ENCODE data around the gene MARF1. TPM values are rescaled to one million over a fixed set of nuclear protein-coding genes. Genes with fewer than 3 reads are reported as not detected.
"Not testable (repeated sequence)": the region's sequence is repeated elsewhere in the genome, so short reads cannot be mapped to it uniquely, and the experiment has no call there.

Gene MARF1, protein sequence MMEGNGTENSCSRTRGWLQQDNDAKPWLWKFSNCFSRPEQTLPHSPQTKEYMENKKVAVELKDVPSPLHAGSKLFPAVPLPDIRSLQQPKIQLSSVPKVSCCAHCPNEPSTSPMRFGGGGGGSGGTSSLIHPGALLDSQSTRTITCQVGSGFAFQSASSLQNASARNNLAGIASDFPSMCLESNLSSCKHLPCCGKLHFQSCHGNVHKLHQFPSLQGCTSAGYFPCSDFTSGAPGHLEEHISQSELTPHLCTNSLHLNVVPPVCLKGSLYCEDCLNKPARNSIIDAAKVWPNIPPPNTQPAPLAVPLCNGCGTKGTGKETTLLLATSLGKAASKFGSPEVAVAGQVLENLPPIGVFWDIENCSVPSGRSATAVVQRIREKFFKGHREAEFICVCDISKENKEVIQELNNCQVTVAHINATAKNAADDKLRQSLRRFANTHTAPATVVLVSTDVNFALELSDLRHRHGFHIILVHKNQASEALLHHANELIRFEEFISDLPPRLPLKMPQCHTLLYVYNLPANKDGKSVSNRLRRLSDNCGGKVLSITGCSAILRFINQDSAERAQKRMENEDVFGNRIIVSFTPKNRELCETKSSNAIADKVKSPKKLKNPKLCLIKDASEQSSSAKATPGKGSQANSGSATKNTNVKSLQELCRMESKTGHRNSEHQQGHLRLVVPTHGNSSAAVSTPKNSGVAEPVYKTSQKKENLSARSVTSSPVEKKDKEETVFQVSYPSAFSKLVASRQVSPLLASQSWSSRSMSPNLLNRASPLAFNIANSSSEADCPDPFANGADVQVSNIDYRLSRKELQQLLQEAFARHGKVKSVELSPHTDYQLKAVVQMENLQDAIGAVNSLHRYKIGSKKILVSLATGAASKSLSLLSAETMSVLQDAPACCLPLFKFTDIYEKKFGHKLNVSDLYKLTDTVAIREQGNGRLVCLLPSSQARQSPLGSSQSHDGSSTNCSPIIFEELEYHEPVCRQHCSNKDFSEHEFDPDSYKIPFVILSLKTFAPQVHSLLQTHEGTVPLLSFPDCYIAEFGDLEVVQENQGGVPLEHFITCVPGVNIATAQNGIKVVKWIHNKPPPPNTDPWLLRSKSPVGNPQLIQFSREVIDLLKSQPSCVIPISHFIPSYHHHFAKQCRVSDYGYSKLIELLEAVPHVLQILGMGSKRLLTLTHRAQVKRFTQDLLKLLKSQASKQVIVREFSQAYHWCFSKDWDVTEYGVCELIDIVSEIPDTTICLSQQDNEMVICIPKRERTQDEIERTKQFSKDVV (N-terminal part only)
- 5.2 and 9.9 TPM in 2 replicates for total RNA-seq (2014; rRNA removed; shearing (Covaris generic))
- 15.6 and 20.8 TPM in 2 replicates for polyA plus RNA-seq (2015; cell fraction: cytosol; rRNA removed)
- polyA plus RNA-seq (2015; cell fraction: nucleus; rRNA removed) = 32.2 and 43.4 TPM in 2 replicates

DNA sequence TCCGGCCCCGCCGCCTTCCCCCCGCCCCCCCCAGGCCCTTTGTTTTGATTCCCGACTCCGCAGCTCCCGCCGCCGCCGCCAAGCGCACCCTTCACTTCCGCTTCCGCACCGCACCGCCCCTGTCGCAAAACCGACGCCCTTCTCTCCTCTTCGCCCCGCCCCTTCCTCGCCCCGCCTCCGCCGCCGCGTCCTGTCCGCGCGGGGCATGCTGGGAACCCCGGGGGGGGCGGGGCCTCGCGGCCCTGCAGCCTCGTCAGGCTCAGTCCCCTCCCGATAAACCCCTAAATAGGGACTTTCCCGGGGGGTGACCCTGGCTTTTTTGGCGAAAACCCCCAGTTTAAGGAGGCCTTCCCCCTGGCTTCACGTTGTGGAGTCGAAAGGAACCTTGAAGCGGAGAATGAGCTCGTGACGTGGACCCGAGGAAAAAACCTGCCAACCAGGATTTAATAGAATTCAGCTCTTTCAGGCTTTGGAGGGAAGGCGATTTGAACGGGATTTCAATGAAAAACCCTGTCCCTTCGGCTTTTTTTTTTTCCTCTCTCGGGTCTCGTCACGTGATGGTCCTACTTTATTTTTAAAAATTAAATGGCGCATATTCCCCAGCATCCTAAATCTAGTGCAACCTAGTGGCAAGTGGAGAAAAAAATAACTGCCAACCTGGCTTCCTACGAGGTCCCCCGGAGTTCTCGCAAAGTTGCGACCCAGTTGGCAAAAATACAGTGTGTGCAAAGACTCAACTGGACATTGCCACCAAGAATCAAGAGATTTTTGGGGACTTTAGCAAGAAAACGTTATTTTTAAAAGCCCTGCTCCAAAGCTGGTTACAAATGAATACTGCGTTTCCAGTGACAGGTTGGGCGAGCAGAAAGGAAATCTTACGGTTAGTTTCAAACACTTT, at the start of gene MARF1:
TSS of gene MARF1 (minus strand) at position 107 of the 898 bp plus-strand sequence. CDS start 3,921 bp downstream, outside the sequence.
- peak; percentile 90 for DNase-seq (ENCODE audit: low read depth)

GRCh38 chr16:15692508-15692907, 49.6 kb upstream of the MARF1 start:
- not testable (repeated sequence) for DNase-seq (ENCODE audit: low read depth)

DNA sequence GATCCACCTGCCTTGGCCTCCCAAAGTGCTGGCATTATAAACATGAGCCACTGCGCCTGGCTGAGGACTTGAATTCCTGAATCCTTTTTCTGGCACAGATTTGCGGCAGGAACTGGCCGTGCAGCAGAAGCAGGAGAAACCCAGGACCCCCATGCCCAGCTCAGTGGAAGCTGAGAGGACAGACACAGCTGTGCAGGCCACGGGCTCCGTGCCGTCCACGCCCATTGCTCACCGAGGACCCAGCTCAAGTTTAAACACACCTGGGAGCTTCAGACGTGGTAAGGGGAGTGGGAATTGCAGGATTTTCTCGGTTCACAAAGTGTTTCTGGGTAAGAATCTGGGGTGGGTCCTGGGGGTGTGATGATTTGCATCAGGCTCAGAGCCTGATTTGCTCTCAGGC, 48.1 kb upstream of the MARF1 start:
- no peak for DNase-seq (ENCODE audit: low read depth)

DNA sequence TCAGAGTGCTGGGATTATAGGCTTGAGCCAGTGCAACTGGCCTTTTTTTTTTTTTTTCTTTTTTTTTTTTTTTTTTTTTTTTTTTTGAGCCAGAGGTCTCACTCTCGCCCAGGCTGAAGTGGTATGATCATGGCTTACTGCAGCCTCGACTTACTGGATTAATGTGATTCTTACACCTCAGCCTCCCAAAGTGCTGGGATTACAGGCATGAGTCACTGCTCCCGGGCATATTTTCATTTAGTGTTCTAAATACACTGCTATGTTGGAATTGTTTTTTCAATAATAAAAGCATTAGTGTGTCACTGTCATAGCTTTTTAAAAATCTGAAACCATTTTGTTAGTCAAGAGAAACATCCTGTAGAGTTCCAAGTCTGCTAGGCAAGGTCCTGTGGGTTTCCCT, 47.3 kb upstream of the MARF1 start:
- no peak for DNase-seq (ENCODE audit: low read depth)

DNA sequence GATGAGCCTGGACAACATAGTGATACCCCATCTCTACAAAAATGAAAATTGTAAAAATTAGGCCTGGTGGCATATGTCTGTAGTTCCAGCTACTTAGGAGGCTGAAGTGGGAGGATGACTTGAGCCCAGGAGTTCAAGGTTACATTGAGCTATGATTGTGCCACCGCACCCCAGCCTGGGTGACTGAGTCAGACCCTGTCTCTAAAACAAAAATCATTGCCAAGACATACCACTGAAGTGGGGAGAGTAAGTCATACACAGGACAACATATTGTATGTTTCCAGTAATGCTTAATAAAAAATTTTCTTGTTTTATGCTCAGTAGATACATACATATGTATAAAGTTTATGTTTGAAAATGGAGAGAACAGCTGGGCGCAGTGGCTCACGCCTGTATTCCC, 46.3 kb upstream of the MARF1 start:
- no peak for DNase-seq (ENCODE audit: low read depth)

GRCh38 chr16:15686287-15686686, 43.3 kb upstream of the MARF1 start:
- DNase-seq (ENCODE audit: low read depth) = no peak

DNA sequence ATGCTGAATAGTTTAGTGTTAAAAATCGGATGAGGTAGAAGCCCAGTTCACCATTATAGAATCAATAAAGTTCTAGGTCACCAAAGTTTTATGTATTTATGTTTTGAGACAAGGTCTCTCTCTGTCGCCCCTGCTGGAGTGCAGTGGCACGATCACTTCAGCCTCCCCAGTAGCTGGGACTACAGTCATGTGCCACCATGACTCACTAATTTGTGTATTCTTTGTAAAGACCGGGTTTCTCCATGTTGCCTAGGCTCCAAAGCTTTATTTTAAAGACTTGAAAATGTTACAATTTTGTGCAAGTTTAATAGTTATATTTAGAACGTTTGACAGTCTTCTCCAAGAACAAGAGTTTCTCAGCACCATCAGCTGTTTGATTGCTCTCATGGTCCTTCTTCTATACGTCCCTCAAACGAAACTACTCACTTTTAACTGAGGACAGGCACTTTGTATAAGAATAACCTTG, 39.2 kb upstream of the MARF1 start:
- peak; percentile 87 for DNase-seq (ENCODE audit: low read depth)

- DNase-seq (ENCODE audit: low read depth) = no peak
Measured at GRCh38 chr16:15677447-15677846, 34.5 kb upstream of the MARF1 start.

DNA sequence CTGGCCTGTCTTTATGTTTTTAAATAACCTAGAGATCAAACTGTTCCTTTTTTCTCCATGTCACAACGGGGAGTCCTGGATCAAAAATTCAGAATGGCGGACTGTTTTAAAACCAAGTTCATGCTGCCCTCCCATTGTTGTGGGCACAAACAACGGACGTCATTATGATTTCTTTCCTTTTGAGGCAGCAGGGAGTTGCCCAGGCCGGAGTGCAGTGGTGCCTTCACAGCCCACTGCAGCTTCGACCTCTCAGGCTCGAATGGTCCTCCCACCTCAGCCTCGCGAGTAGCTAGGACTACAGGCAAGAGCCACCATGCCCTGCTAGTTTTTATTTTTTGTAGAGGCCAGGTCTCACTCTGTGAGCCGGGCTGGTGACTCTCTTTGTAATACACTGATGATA, 33.6 kb upstream of the MARF1 start:
- DNase-seq (ENCODE audit: low read depth) = no peak

- no peak for DNase-seq (ENCODE audit: low read depth)
Measured at GRCh38 chr16:15674571-15674970, 31.6 kb upstream of the MARF1 start.

DNA sequence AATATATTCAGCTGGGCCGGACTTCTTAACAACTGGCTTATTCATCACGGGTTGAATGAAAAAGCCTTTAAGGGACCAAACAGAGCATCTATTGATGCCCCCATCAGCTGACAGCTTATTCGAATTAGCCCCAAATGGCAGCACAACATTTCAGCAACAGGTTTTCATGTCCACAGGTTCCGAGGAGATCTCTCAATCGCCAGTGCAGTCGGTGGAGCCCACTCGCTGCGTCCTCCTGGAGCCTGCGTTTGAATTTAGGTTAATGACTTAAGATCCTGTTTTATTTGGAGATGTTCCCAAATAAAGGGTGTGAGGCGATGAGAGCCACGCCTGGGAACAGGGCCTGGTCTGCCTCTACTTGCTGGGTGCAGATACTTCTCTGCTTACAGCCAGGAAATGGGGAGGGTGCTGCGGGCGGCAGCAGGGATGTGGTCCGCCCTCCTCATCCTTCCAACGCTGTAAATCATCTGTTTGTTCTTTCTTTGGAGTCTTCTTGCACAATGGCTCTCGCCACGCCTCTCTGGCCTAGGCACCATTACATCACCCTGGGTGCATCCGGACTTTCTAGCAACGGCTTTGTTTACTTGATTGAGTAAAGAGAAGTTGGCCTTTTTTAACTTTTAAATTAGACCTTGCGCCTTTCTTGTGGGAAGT, 29.7 kb upstream of the MARF1 start:
- peak; percentile 99 for DNase-seq (ENCODE audit: low read depth)

- not testable (repeated sequence) for DNase-seq (ENCODE audit: low read depth)
Measured at GRCh38 chr16:15672127-15672513, 29.2 kb upstream of the MARF1 start.

GRCh38 chr16:15671530-15672117, 28.7 kb upstream of the MARF1 start:
- DNase-seq (ENCODE audit: low read depth) = no peak

GRCh38 chr16:15667091-15667742, 24.3 kb upstream of the MARF1 start:
- DNase-seq (ENCODE audit: low read depth) = no peak

DNA sequence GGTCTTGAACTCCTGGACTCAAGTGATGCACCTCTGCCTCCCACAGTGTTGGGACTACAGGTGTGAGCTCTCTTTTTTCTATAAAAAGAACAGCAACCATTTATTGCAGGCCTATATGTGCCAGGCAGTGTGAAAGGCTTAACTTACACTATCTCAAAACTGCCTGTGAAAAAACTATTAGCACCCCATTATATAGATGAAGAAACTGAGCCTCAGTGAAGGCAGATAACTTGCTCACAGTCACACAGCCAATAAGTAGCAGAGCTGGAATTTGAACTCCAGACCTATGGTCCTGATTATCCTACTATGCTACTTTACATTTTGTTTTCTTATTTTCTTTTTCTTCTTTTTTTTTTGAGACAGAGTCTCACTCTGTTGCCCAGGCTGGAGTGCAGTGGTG, 22.2 kb upstream of the MARF1 start:
- DNase-seq (ENCODE audit: low read depth) = no peak

DNA sequence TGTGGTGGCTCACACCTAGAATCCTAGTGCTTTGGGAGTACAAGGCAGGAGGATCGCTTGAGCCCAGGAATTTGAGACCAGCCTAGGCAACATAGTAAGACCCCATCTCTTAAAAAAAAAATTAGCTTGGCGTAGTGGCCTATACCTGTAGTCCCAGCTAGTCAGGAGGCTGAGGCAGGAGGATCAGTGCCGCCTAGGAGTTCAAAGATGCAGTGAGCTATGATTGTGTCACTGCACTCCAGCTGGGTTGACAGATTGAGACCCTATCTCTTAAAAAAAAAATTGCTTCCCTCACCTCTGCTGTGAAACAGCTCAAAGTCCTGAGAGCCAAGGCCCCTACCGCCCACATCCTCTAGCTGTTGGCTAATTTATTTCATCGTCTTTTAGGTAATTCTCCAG, 17.2 kb upstream of the MARF1 start:
- no peak for DNase-seq (ENCODE audit: low read depth)

DNA sequence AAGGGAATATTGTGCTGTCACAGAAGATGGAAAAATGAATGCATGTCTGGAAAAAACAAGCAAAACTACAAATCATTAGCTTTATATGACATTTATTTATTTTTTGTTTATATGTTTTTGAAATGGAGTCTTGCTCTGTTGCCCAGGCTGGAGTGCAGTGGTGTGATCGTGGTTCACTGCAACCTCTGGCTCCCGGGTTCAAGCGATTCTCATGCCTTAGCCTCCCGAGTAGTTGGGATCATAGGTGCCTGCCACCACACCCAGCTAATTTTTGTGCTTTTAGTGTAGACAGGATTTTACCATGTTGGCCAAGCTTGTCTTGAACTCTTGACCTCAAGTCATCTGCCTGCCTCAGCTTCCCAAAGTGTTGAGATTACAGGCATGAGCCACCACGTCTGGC, 15.6 kb upstream of the MARF1 start:
- no peak for DNase-seq (ENCODE audit: low read depth)

GRCh38 chr16:15658149-15658548, 15.2 kb upstream of the MARF1 start:
- DNase-seq (ENCODE audit: low read depth) = no peak

- not testable (repeated sequence) for DNase-seq (ENCODE audit: low read depth)
Measured at GRCh38 chr16:15655561-15655960, 12.6 kb upstream of the MARF1 start.

Data from HT1080 (cell line).